Measurements from ENCODE around the gene TACR1.

The TACR1 gene

DNA sequence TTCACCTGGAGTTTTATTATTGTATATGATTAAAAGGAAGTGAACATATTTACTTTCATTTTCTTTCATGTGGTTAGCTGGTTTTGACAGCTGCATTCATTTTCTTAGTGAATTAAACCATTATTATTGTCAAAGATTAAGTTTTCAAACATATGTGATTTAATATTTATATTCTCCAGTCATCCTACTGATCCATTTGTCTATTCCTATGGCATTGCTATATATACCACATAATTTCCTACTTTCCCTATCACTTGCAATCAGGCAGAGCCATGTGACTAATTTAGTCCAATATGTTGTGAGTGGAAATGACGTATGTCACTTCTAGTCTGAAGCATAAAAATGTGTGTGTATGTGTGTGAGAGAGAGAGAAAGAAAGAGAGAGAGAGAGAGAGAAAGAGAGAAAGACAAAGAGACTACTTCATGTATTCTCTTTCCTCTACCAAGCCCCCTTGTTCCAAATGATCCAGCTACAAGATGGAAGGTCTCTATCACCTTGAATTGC lies 12.0 kb upstream of the TACR1 start:
- DNase-seq (ENCODE audit: low read depth) = no peak
- H3K4me3 ChIP-seq (ENCODE audit: control insufficient read depth, low read depth, low read length) = no peak overlapping the region
- TF ChIP-seq, protein P1, sequence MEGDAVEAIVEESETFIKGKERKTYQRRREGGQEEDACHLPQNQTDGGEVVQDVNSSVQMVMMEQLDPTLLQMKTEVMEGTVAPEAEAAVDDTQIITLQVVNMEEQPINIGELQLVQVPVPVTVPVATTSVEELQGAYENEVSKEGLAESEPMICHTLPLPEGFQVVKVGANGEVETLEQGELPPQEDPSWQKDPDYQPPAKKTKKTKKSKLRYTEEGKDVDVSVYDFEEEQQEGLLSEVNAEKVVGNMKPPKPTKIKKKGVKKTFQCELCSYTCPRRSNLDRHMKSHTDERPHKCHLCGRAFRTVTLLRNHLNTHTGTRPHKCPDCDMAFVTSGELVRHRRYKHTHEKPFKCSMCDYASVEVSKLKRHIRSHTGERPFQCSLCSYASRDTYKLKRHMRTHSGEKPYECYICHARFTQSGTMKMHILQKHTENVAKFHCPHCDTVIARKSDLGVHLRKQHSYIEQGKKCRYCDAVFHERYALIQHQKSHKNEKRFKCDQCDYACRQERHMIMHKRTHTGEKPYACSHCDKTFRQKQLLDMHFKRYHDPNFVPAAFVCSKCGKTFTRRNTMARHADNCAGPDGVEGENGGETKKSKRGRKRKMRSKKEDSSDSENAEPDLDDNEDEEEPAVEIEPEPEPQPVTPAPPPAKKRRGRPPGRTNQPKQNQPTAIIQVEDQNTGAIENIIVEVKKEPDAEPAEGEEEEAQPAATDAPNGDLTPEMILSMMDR (IDR thresholded peaks at IDR 0.05; ENCODE audit: control insufficient read depth, insufficient read depth, low read depth, low read length, missing control alignments) = no peak

GRCh38 chr2:75210409-75210808 lies 11.1 kb upstream of the TACR1 start:
- H3K4me3 ChIP-seq (ENCODE audit: control insufficient read depth, low read depth, low read length) = no peak overlapping the region
- DNase-seq (ENCODE audit: low read depth) = no peak
- TF ChIP-seq, protein P1 (IDR thresholded peaks at IDR 0.05; ENCODE audit: control insufficient read depth, insufficient read depth, low read depth, low read length, missing control alignments) = no peak

- DNase-seq (ENCODE audit: low read depth) = no peak
These were observed 9.4 kb upstream of the TACR1 start for GRCh38 chr2:75208738-75209137.

DNA sequence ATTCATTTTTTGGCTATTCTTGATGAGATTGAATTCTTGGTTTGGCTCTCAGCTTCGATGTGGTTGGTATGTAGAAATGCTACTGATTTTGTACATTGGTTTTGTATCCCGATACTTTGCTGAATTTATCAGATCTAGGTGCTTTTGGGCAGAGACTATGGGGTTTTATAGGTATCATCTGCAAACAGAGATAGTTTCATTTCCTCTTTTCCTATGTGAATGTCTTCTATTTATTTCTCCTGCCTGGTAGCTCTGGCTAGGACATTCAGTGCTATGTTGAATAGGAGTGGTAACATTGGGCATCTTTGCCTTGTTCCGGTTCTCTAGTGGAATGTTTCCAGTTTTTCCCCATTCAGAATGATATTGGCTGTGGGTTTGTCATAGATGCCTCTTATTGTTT lies 5.5 kb upstream of the TACR1 start:
- TF ChIP-seq, protein P1 (IDR thresholded peaks at IDR 0.05; ENCODE audit: control insufficient read depth, insufficient read depth, low read depth, low read length, missing control alignments) = no peak
- DNase-seq (ENCODE audit: low read depth) = no peak
- no peak overlapping the region for H3K4me3 ChIP-seq (ENCODE audit: control insufficient read depth, low read depth, low read length)

More at GRCh38 chr2:75208738-75209137, 9.4 kb upstream of the TACR1 start:
- H3K4me3 ChIP-seq (ENCODE audit: control insufficient read depth, low read depth, low read length) = no peak overlapping the region
- TF ChIP-seq, protein P1 (IDR thresholded peaks at IDR 0.05; ENCODE audit: control insufficient read depth, insufficient read depth, low read depth, low read length, missing control alignments) = no peak

GRCh38 chr2:75202359-75202758 lies 3.0 kb upstream of the TACR1 start:
- DNase-seq (ENCODE audit: low read depth) = no peak
- TF ChIP-seq, protein P1 (IDR thresholded peaks at IDR 0.05; ENCODE audit: control insufficient read depth, insufficient read depth, low read depth, low read length, missing control alignments) = no peak
- no peak overlapping the region for H3K4me3 ChIP-seq (ENCODE audit: control insufficient read depth, low read depth, low read length)

DNA sequence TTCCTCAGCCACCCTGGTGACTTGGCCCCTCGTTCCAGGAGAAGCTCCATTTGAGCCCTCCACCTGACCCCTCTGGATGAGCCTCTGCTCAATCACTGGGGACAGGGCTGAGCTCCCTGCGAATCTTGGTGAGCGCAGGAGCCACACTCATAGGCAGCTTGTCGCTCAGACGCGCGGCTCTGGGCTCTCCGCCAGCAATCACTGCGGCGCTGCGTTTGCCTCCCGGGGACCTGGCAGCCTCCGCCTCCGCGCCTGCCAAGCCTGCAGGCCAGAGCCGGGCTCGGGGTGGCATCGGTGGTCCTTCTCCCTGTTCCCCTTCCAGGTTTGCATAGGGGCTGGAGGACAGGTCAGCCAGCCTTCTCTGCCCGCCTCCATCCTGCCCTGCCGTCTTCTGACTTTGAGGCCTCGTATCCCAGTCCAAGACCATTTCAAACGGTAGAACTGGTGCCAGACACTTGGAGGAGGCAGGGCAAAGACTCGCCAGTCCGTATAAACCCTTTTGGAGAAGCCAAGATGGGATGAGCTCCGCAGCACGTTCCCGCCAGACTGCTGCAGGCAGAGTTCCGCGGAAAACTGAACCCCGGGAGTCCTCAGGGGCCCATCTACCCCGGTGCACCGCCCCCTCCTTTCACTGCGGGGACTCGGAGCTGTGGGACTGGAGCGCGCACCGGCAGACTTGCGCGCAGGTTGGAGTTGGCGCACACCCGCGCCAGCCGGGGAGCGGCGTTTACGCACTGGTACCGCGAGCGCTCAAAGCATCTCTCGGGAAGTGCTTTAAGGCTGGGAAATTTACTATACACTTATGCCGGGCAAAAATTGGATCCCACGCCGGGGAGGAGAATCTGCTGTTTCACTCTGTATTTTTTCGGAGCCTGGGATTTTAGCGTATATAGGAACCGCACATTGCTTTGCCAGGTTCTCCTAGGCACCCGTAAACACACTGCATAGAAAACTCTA lies 1.1 kb upstream of the TACR1 start:
- TF ChIP-seq, protein P1 (IDR thresholded peaks at IDR 0.05; ENCODE audit: control insufficient read depth, insufficient read depth, low read depth, low read length, missing control alignments) = no peak
- no peak for DNase-seq (ENCODE audit: low read depth)
- H3K4me3 ChIP-seq (ENCODE audit: control insufficient read depth, low read depth, low read length) = peak overlapping the region; percentile 56

Measured in AG09309 (cell line).